ENCODE measurements around the gene NR4A2. TPM values are rescaled to one million over a fixed set of nuclear protein-coding genes. Genes with fewer than 3 reads are reported as not detected.

NR4A2 gene
- total and polyA plus RNA-seq, 11 donors, result 0.63 to 14.2 (median 1.3) TPM

GRCh38 chr2:156309167-156309566 lies 23.4 kb downstream of the NR4A2 start:
- Histone ChIP-seq H3K9me3 (no peaks in the 10 kb centered on the region), H3K4me3 (no peak overlapping the region), H3K4me1 (no peaks in the 10 kb centered on the region), H3K27me3 (peaks cover 0 to 13% (median 0%) of the 10 kb centered on the region in 9 donors), H3K27ac (no peak overlapping the region), H3K36me3 (no peaks in the 10 kb centered on the region)
- ATAC-seq, result no peak
- intact Hi-C loops (cut with DNase I), result no loop called here
- DNase-seq, result no peak
- TF ChIP-seq POLR2A (IDR thresholded peaks at IDR 0.05) (no peak), CTCF (IDR thresholded peaks at IDR 0.05) (no peak)

DNA sequence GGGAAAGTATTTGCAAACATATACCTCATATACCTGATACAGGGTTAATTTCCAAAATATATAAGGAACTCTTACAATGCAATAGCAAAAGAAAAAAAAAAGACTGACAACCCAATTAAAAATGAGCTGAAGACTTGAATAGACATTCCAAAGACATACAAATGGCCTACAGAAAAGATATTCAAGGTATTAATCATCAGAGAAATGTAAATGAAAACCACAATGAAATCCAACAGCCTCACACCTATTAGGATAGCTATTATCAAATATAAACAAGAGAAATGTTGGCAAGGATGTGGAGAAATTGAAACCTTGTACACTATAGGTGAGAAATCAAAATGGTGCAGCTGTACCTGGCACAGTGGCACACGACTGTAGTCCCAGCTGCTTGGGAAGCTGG lies 25.7 kb downstream of the NR4A2 start:
- 74 to 84% (median 74%) methylated on average over 1 of the region's 1 CpG for WGBS, 4 donors
- intact Hi-C loops (cut with DNase I), result no loop called here
- no peak for DNase-seq

GRCh38 chr2:156305121-156305520 lies 27.4 kb downstream of the NR4A2 start:
- no peak for ATAC-seq
- Histone ChIP-seq H3K27ac (no peak overlapping the region), H3K9me3 (peaks cover 0 to 4% (median 0%) of the 10 kb centered on the region in 12 donors), H3K27me3 (peaks cover 0 to 8% (median 0%) of the 10 kb centered on the region in 9 donors), H3K4me1 (no peaks in the 10 kb centered on the region), H3K4me3 (no peak overlapping the region), H3K36me3 (no peaks in the 10 kb centered on the region)
- TF ChIP-seq POLR2A (IDR thresholded peaks at IDR 0.05) (no peak), CTCF (IDR thresholded peaks at IDR 0.05) (no peak)
- DNase-seq, result no peak
- intact Hi-C loops (cut with DNase I), result no loop called here

More for the DNA sequence above, 25.7 kb downstream of the NR4A2 start:
- Histone ChIP-seq H3K27ac (no peak overlapping the region), H3K36me3 (no peaks in the 10 kb centered on the region), H3K4me1 (no peaks in the 10 kb centered on the region), H3K27me3 (peaks cover 0 to 8% (median 0%) of the 10 kb centered on the region in 9 donors), H3K4me3 (no peak overlapping the region), H3K9me3 (no peaks in the 10 kb centered on the region)
- no peak for ATAC-seq
- TF ChIP-seq POLR2A (IDR thresholded peaks at IDR 0.05), result no peak
- TF ChIP-seq CTCF (IDR thresholded peaks at IDR 0.05), result no peak

DNA sequence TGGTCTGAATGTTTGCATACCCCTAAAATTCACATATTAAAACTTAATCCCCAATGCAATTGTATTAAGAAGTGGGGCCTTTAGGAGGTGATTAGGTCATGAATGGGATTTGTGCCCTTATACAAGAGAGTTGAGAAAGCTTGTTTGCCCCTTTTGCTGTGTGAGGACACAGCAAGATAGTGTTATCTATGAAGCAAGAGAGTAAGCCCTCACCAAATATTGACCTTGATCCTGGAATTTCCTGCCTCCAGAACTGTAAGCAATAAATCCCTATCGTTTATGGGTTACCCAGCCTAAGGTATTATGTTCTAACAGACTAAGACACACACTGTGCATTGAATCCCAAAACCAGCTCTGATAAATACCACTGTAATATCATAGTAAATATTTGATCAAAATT lies 32.2 kb downstream of the NR4A2 start:
- DNase-seq (no peak), ATAC-seq (no peak)
- Histone ChIP-seq H3K27me3 (peaks cover 0 to 6% (median 0%) of the 10 kb centered on the region in 9 donors), H3K9me3 (peaks cover 0 to 11% (median 0%) of the 10 kb centered on the region in 12 donors), H3K36me3 (no peaks in the 10 kb centered on the region), H3K4me3 (no peak overlapping the region), H3K4me1 (no peaks in the 10 kb centered on the region), H3K27ac (no peak overlapping the region)
- 61 to 73% (median 68%) methylated on average over 1 of the region's 1 CpG for WGBS, 4 donors
- TF ChIP-seq POLR2A (IDR thresholded peaks at IDR 0.05), result no peak
- TF ChIP-seq CTCF (IDR thresholded peaks at IDR 0.05), result no peak
- intact Hi-C loops (cut with DNase I), result no loop called here

Data from heart left ventricle (tissue), 16 donors.